HG03520 (cell line): ENCODE data around the gene SNRNP35.
"Not testable (repeated sequence)": the region's sequence is repeated elsewhere in the genome, so short reads cannot be mapped to it uniquely, and the experiment has no call there.

Experiments
- ATAC-seq: cut with Tn5 transposase; IDR thresholded peaks from one replicate; pipeline ENCODE4 v1.9.1; 2021; ENCODE audit warnings: mild to moderate bottlenecking, moderate library complexity; ENCODE audit not compliant: unreplicated experiment

SNRNP35 gene

GRCh38 chr12:123457980-123458779 is at the start of gene SNRNP35:
TSS of gene SNRNP35 (plus strand) at chr12:123458139. CDS start at chr12:123465541, 7,402 bp downstream.
- ATAC-seq: no peak

GRCh38 chr12:123408619-123409018 is 49.3 kb upstream of the SNRNP35 start:
- ATAC-seq: not testable (repeated sequence)

GRCh38 chr12:123409284-123410040 is 48.5 kb upstream of the SNRNP35 start:
- ATAC-seq: not testable (repeated sequence)

GRCh38 chr12:123410041-123410412 is 47.9 kb upstream of the SNRNP35 start:
- no peak for ATAC-seq

GRCh38 chr12:123421314-123421713 is 36.6 kb upstream of the SNRNP35 start:
- no peak for ATAC-seq

- peak; percentile 94 for ATAC-seq
These were observed 30.7 kb upstream of the SNRNP35 start for GRCh38 chr12:123427036-123427769.

- no peak for ATAC-seq
These were observed 29.3 kb upstream of the SNRNP35 start for GRCh38 chr12:123428591-123428990.

GRCh38 chr12:123429101-123429500 is 28.8 kb upstream of the SNRNP35 start:
- ATAC-seq: not testable (repeated sequence)

- ATAC-seq: not testable (repeated sequence)
These were observed 25.8 kb upstream of the SNRNP35 start for GRCh38 chr12:123431951-123432817.

- no peak for ATAC-seq
These were observed 24.3 kb upstream of the SNRNP35 start for GRCh38 chr12:123433615-123434014.

- no peak for ATAC-seq
These were observed 22.3 kb upstream of the SNRNP35 start for GRCh38 chr12:123435636-123436016.

- ATAC-seq: peak; percentile 71
These were observed 21.6 kb upstream of the SNRNP35 start, which contains the start of gene RILPL2 for GRCh38 chr12:123436017-123436964. TSS of gene RILPL2 (minus strand) at chr12:123436684. CDS start at chr12:123436420, 264 bp downstream.

- no peak for ATAC-seq
These were observed 16.3 kb upstream of the SNRNP35 start for GRCh38 chr12:123441523-123442164.

GRCh38 chr12:123442774-123443173 is 15.2 kb upstream of the SNRNP35 start:
- ATAC-seq: no peak

- ATAC-seq: no peak
These were observed 13.6 kb upstream of the SNRNP35 start for GRCh38 chr12:123444092-123445026.

- ATAC-seq: no peak
These were observed 12.3 kb upstream of the SNRNP35 start for GRCh38 chr12:123445388-123446332.

- no peak for ATAC-seq
These were observed 11.6 kb upstream of the SNRNP35 start for GRCh38 chr12:123446333-123446713.
